Stomach (tissue), 9 donors: ENCODE results near the gene CEMP1. TPM values are rescaled to one million over a fixed set of nuclear protein-coding genes. Genes with fewer than 3 reads are reported as not detected.
"Not testable (repeated sequence)": the region's sequence is repeated elsewhere in the genome, so short reads cannot be mapped to it uniquely, and the experiment has no call there.

Experiments
- DNase-seq, 2 donors: peaks; one replicate each; pipeline versions ENCODE4 v3.0.0 to v3.0.0-alpha.2; 2013 to 2019
- H3K27ac ChIP-seq, 5 donors: fragments of 200-600 bp in 4 of 5; sonication (generic) in 4 of 5; one replicate each; pipeline ENCODE4 v1.5.1; 2013 to 2019; ENCODE audit warnings: mild to moderate bottlenecking in 1 of 5, moderate library complexity in 1 of 5
- H3K27me3 ChIP-seq, 3 donors: fragments of 200-600 bp; sonication (generic); one replicate each; pipeline ENCODE4 v1.5.1; 2017 to 2019; ENCODE audit warnings: mixed run types in 1 of 3
- H3K36me3 ChIP-seq, 4 donors: fragments of 200-600 bp; sonication (generic); 1 replicate in 3 of 4; 2 replicates in 1 of 4; pipeline ENCODE4 v1.5.1; 2016 to 2019
- H3K4me1 ChIP-seq, 4 donors: fragments of 200-600 bp; sonication (generic); one replicate each; pipeline ENCODE4 v1.5.1; 2016 to 2019
- H3K4me3 ChIP-seq, 4 donors: fragments of 200-600 bp; sonication (generic) in 3 of 4; one replicate each; pipeline ENCODE4 v1.5.1; 2016 to 2019; ENCODE audit warnings: mild to moderate bottlenecking in 1 of 4
- H3K9me3 ChIP-seq, 4 donors: fragments of 200-600 bp; sonication (generic); one replicate each; pipeline ENCODE4 v1.5.1; 2016 to 2019
- EP300 ChIP-seq: sonication (generic); formaldehyde crosslinking; IDR thresholded peaks from one replicate; pipeline ENCODE4 v1.6.1; 2017; ENCODE audit warnings: antibody characterized with exemption
- POLR2A ChIP-seq, 4 donors: fragments of 450-650 bp; IDR thresholded peaks; one replicate each; pipeline ENCODE4 v1.6.1; 2016; ENCODE audit warnings: antibody characterized with exemption in 4 of 4, control low read depth in 2 of 4, mild to moderate bottlenecking in 1 of 4, moderate library complexity in 1 of 4
- POLR2AphosphoS5 ChIP-seq, 3 donors: sonication (generic); formaldehyde crosslinking; IDR thresholded peaks; one replicate each; pipeline ENCODE4 v1.6.1; 2016; ENCODE audit warnings: antibody characterized with exemption in 3 of 3
- whole genome bisulfite sequencing, 5 donors: extraction: QIAGEN DNeasy Blood & Tissue Kit in 3 of 5; methylation state at CpG; one replicate each; pipeline versions ENCODE4 v1.1.5 to v1.1.7; 2013 to 2018; 5-methylcytosine and 5-hydroxymethylcytosine counted together
- intact Hi-C: fragments of 100-400 bp; cut with DNase I; formaldehyde crosslinking; loops from one replicate; pipeline ENCODE4 v1.15.1; 2023; ENCODE audit warnings: low total_unique reads
- polyA plus RNA-seq, 3 donors: library from polyadenylated mRNA; stranded (reverse); fragments of 200-250 nt; gene quantifications; one replicate each; pipeline ENCODE4 v1.2.3, GENCODE V29; 2013
- total RNA-seq, 5 donors: library from RNA; depleted of rRNA; stranded (reverse); fragments of >200 nt; gene quantifications; one replicate each; pipeline versions ENCODE4 v1.1.0 to v1.2.3, GENCODE V29; 2014 to 2016
- TF ChIP-seq, protein P1 (sequence below), 7 experiments: fragments of 450-650 bp in 4 of 7; fragments of 200-600 bp in 3 of 7; sonication (generic) in 3 of 7; IDR thresholded peaks; one replicate each; pipeline ENCODE4 v1.5.1; 2016 to 2019; ENCODE audit warnings: antibody characterized with exemption in 7 of 7, control low read depth in 2 of 7, mild to moderate bottlenecking in 1 of 7
- donor health status: healthy with polysubstance abuse.
- donor health status: Bipolar disorder and iron deficiency.
- donor health status: healthy.

CEMP1 gene
- total and polyA plus RNA-seq, 8 donors: 0.43 to 0.61 (median 0.58) TPM; not detected in 5

DNA sequence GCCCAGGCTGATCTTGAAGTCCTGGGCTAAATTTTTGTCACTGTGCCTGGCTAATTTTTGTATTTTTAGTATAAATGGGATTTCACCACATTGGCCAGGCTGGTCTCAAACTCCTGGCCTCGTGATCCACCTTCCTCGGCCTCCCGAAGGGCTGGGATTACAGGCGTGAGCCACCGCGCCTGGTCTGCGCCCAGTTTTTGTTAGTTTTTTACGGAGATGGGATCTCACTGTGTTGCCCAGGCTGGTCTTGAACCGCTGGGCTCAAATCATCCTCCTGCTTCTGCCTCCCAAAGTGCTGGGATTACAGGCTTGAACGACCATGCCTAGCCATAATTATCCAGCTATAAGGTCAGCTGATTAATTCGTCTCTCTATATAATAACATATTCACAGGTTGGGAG is 2.7 kb upstream of the CEMP1 start:
- Histone ChIP-seq H3K9me3 (no peaks in the 10 kb centered on the region), H3K27me3 (no peaks in the 10 kb centered on the region), H3K36me3 (peaks cover 2 to 19% (median 11%) of the 10 kb centered on the region in 4 donors), H3K27ac (peak overlapping the region in 2 of 5 donors; percentile 89 to 97), H3K4me1 (peaks cover 24 to 43% (median 30%) of the 10 kb centered on the region in 4 donors), H3K4me3 (no peak overlapping the region)
- WGBS, 5 donors: 83 to 90% (median 88%) methylated on average over 11 of the region's 11 CpGs
- intact Hi-C loops: loop anchor here (10.0 kb wide), 1 partner anchor 61 kb away; no protein-coding TSS in a partner anchor
- TF ChIP-seq POLR2A (IDR thresholded peaks at IDR 0.05): no peak
- TF ChIP-seq, protein P1, sequence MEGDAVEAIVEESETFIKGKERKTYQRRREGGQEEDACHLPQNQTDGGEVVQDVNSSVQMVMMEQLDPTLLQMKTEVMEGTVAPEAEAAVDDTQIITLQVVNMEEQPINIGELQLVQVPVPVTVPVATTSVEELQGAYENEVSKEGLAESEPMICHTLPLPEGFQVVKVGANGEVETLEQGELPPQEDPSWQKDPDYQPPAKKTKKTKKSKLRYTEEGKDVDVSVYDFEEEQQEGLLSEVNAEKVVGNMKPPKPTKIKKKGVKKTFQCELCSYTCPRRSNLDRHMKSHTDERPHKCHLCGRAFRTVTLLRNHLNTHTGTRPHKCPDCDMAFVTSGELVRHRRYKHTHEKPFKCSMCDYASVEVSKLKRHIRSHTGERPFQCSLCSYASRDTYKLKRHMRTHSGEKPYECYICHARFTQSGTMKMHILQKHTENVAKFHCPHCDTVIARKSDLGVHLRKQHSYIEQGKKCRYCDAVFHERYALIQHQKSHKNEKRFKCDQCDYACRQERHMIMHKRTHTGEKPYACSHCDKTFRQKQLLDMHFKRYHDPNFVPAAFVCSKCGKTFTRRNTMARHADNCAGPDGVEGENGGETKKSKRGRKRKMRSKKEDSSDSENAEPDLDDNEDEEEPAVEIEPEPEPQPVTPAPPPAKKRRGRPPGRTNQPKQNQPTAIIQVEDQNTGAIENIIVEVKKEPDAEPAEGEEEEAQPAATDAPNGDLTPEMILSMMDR (IDR thresholded peaks at IDR 0.05): no peak
- TF ChIP-seq POLR2AphosphoS5 (IDR thresholded peaks at IDR 0.05): no peak
- no peak for TF ChIP-seq EP300
- DNase-seq: no peak

GRCh38 chr16:2533142-2533755 is 2.0 kb upstream of the CEMP1 start:
- H3K27me3 ChIP-seq, H3K9me3 ChIP-seq: not testable (repeated sequence)
- WGBS, 5 donors: 22 to 34% (median 26%) methylated on average over 14 to 16 of the region's 16 CpGs
- H3K4me1 ChIP-seq: peaks cover 20 to 38% (median 26%) of the 10 kb centered on the region in 4 donors
- intact Hi-C loops: loop anchor here (10.0 kb wide), 1 partner anchor 62 kb away; no protein-coding TSS in a partner anchor
- H3K36me3 ChIP-seq: peaks cover 9 to 26% (median 17%) of the 10 kb centered on the region in 4 donors
- peak in 1 of 2 donors; percentile 17 for DNase-seq
- peak overlapping the region; percentile 56 to 73 (median 66) for H3K4me3 ChIP-seq
- H3K27ac ChIP-seq: peak overlapping the region; percentile 90 to 99 (median 97)

DNA sequence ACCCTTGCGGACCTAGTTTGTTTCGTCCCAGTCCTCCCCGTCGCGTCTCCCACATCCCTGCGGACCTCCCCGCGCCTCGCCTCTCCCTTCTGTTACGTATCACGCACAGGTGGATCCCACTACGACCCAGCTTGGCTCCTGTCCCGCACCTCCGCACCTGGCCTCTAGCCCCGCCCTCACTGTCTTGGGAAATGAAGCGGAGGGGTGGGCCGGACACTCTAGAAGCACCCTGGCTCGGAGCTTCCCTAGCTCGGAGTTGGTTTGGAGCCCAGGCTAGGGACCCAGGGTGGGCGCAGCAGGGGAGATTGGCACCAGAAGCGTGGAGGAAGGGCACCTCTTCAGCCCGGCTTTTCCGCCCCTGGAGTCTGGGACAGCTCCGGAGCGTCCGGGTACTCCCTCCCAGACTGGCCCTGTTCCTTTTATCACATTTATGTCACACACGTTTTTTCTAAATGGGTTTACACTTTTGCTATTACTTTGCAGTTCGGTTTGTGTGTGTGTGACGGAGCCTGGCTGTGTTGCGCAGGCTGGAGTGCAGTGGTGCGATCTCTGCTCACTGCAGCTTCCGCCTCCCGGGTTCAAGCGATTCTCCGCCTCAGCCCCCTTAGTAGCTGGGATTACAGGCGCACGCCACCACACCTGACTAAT is 1.4 kb upstream of the CEMP1 start:
- DNase-seq: peak; percentile 88 to 92
- H3K4me1 ChIP-seq: peaks cover 20 to 38% (median 26%) of the 10 kb centered on the region in 4 donors
- H3K4me3 ChIP-seq: peak overlapping the region; percentile 56 to 73 (median 66)
- H3K9me3 ChIP-seq: no peaks in the 10 kb centered on the region
- H3K27me3 ChIP-seq: no peaks in the 10 kb centered on the region
- TF ChIP-seq POLR2A (IDR thresholded peaks at IDR 0.05) (no peak), EP300 (no peak), POLR2AphosphoS5 (IDR thresholded peaks at IDR 0.05) (peak; percentile 19 to 44 (median 36))
- TF ChIP-seq, protein P1 (IDR thresholded peaks at IDR 0.05): no peak
- intact Hi-C loops: loop anchor here (10.0 kb wide), 1 partner anchor 62 kb away; no protein-coding TSS in a partner anchor
- 1 to 3% (median 1%) methylated on average over 34 to 37 of the region's 37 CpGs for WGBS, 5 donors
- peak overlapping the region; percentile 90 to 99 (median 97) for H3K27ac ChIP-seq
- H3K36me3 ChIP-seq: peaks cover 15 to 32% (median 24%) of the 10 kb centered on the region in 4 donors

- WGBS, 5 donors: 0 to 1% (median 1%) methylated on average over 18 to 83 of the region's 84 CpGs
These were observed 687 bp upstream of the CEMP1 start for GRCh38 chr16:2531696-2532493.

More at GRCh38 chr16:2531696-2532493, 687 bp upstream of the CEMP1 start:
- peaks cover 17 to 34% (median 21%) of the 10 kb centered on the region in 4 donors for H3K4me1 ChIP-seq
- DNase-seq: peak; percentile 99 to 100
- peak overlapping the region; percentile 56 to 73 (median 66) for H3K4me3 ChIP-seq
- H3K36me3 ChIP-seq: peaks cover 16 to 39% (median 31%) of the 10 kb centered on the region in 4 donors
- H3K27me3 ChIP-seq: no peaks in the 10 kb centered on the region
- intact Hi-C loops: loop anchor here (10.0 kb wide), 1 partner anchor 63 kb away; no protein-coding TSS in a partner anchor
- peak overlapping the region; percentile 90 to 99 (median 97) for H3K27ac ChIP-seq
- peak; percentile 88 to 95 (median 95) for TF ChIP-seq POLR2AphosphoS5 (IDR thresholded peaks at IDR 0.05)
- no peak for TF ChIP-seq POLR2A (IDR thresholded peaks at IDR 0.05)
- H3K9me3 ChIP-seq: no peaks in the 10 kb centered on the region
